Thoracic aorta (tissue), 2 donors: ENCODE measurements around the gene METTL14. TPM values are rescaled to one million over a fixed set of nuclear protein-coding genes. Genes with fewer than 3 reads are reported as not detected.

Experiments
- ATAC-seq: fragments of 150-250 bp; one replicate; pipeline ENCODE4 v1.8.0; 2017; ENCODE audit warnings: low read depth; ENCODE audit not compliant: insufficient number of reproducible peaks, low FRiP score
- DNase-seq: peaks from one replicate; pipeline ENCODE4 v3.0.0-alpha.2; 2020; ENCODE audit warnings: low spot score
- H3K27ac ChIP-seq, 2 donors: fragments of 200-600 bp; sonication (generic); 1 replicate in 1 of 2; 2 replicates in 1 of 2; pipeline ENCODE4 v1.5.1; 2016; ENCODE audit warnings: mild to moderate bottlenecking in 2 of 2, moderate library complexity in 2 of 2
- H3K27me3 ChIP-seq: fragments of 200-600 bp; sonication (generic); replicated peaks from 2 replicates; pipeline ENCODE4 v1.6.0; 2016; ENCODE audit warnings: mild to moderate bottlenecking; ENCODE audit not compliant: insufficient read depth
- H3K36me3 ChIP-seq: fragments of 200-600 bp; sonication (generic); one replicate; pipeline ENCODE4 v1.5.1; 2016
- H3K4me1 ChIP-seq, 2 donors: fragments of 200-600 bp; sonication (generic); 1 replicate in 1 of 2; 2 replicates in 1 of 2; pipeline versions ENCODE4 v1.5.1 to v1.6.0; 2016; ENCODE audit warnings: low read depth in 2 of 2, mild to moderate bottlenecking in 1 of 2; ENCODE audit not compliant: control insufficient read depth in 1 of 2
- H3K4me3 ChIP-seq: fragments of 200-600 bp; sonication (generic); 2 replicates; pipeline ENCODE4 v1.5.1; 2016; ENCODE audit warnings: mild to moderate bottlenecking
- H3K9me3 ChIP-seq: fragments of 200-600 bp; sonication (generic); 2 replicates; pipeline ENCODE4 v1.5.1; 2016
- CTCF ChIP-seq: fragments of 200-600 bp; sonication (generic); IDR thresholded peaks from one replicate; pipeline ENCODE4 v1.5.1; 2019; ENCODE audit warnings: antibody characterized with exemption
- total RNA-seq, 2 donors: library from RNA; depleted of rRNA; stranded (reverse); fragments of >200 nt; gene quantifications; one replicate each; pipeline versions ENCODE4 v1.1.0 to v1.2.3, GENCODE V29; 2016

Gene METTL14
- total RNA-seq, 2 donors from 2014 or later: 23.0 to 61.9 TPM

- Histone ChIP-seq H3K9me3 (no peaks in the 10 kb centered on the region), H3K27ac (no peak overlapping the region), H3K36me3 (peaks cover 35% of the 10 kb centered on the region), H3K4me3 (no peak overlapping the region), H3K27me3 (no peaks in the 10 kb centered on the region), H3K4me1 (no peaks in the 10 kb centered on the region)
- no peak for ATAC-seq
- TF ChIP-seq CTCF: no peak
- no peak for DNase-seq
These were observed 42.2 kb downstream of the METTL14 start for GRCh38 chr4:118727360-118727759.

GRCh38 chr4:118729287-118730286, 44.4 kb downstream of the METTL14 start:
- peaks cover 33% of the 10 kb centered on the region for H3K36me3 ChIP-seq

GRCh38 chr4:118730683-118731082, 45.5 kb downstream of the METTL14 start:
- Histone ChIP-seq H3K4me1 (peaks cover 0 to 15% of the 10 kb centered on the region in 2 donors), H3K9me3 (no peaks in the 10 kb centered on the region), H3K27ac (no peak overlapping the region), H3K27me3 (no peaks in the 10 kb centered on the region), H3K36me3 (peaks cover 32% of the 10 kb centered on the region), H3K4me3 (no peak overlapping the region)
- TF ChIP-seq CTCF: no peak
- DNase-seq (no peak), ATAC-seq (no peak)

More at GRCh38 chr4:118729287-118730286, 44.4 kb downstream of the METTL14 start:
- no peak for DNase-seq
- Histone ChIP-seq H3K27me3 (no peaks in the 10 kb centered on the region), H3K4me3 (no peak overlapping the region), H3K4me1 (peaks cover 0 to 5% of the 10 kb centered on the region in 2 donors), H3K27ac (no peak overlapping the region), H3K9me3 (no peaks in the 10 kb centered on the region)
- no peak for TF ChIP-seq CTCF
- ATAC-seq: no peak

- ATAC-seq (no peak), DNase-seq (no peak)
- Histone ChIP-seq H3K4me1 (peaks cover 0 to 15% of the 10 kb centered on the region in 2 donors), H3K4me3 (no peak overlapping the region), H3K9me3 (no peaks in the 10 kb centered on the region), H3K27ac (no peak overlapping the region), H3K27me3 (no peaks in the 10 kb centered on the region), H3K36me3 (peaks cover 33% of the 10 kb centered on the region)
- no peak for TF ChIP-seq CTCF
These were observed 47.6 kb downstream of the METTL14 start for GRCh38 chr4:118732591-118733330.
